ENCODE measurements around the gene ZBTB17.

- TF ChIP-seq, protein P1, sequence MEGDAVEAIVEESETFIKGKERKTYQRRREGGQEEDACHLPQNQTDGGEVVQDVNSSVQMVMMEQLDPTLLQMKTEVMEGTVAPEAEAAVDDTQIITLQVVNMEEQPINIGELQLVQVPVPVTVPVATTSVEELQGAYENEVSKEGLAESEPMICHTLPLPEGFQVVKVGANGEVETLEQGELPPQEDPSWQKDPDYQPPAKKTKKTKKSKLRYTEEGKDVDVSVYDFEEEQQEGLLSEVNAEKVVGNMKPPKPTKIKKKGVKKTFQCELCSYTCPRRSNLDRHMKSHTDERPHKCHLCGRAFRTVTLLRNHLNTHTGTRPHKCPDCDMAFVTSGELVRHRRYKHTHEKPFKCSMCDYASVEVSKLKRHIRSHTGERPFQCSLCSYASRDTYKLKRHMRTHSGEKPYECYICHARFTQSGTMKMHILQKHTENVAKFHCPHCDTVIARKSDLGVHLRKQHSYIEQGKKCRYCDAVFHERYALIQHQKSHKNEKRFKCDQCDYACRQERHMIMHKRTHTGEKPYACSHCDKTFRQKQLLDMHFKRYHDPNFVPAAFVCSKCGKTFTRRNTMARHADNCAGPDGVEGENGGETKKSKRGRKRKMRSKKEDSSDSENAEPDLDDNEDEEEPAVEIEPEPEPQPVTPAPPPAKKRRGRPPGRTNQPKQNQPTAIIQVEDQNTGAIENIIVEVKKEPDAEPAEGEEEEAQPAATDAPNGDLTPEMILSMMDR (IDR thresholded peaks at IDR 0.05) = no peak
- TF ChIP-seq POLR2A (IDR thresholded peaks at IDR 0.05) = no peak
These were observed 56.8 kb downstream of the ZBTB17 start for GRCh38 chr1:15918962-15919715.
